GM12878 (cell line): ENCODE measurements around the gene CCDC83. TPM values are rescaled to one million over a fixed set of nuclear protein-coding genes. Genes with fewer than 3 reads are reported as not detected.

Experiments used
- ATAC-seq: fragments of 200-7000 bp; cut with Tn5 transposase; 3 replicates; pipeline ENCODE4 v1.9.1; 2020; ENCODE audit warnings: mild to moderate bottlenecking, moderate library complexity
- BruUV-seq: library from RNA; stranded (reverse); fragments of 400-500 nt; replicated peaks from 2 replicates; lab custom pipeline; 2021; lab: Mats Ljungman, UMichigan
- CTCF ChIA-PET: fragments of 300-600 bp; sonication (Branson Sonifier 250); formaldehyde crosslinking; extraction: SDS; loops from one replicate; lab custom pipeline; 2021; ENCODE audit warnings: inconsistent platforms; lab: Yijun Ruan, JAX
- POLR2A ChIA-PET: fragments of 350-600 bp; formaldehyde crosslinking; extraction: SDS; loops from one replicate; lab custom pipeline; 2021; ENCODE audit warnings: inconsistent platforms; lab: Charles Lee
- RAD21 ChIA-PET: fragments of 300-600 bp; sonication (Branson Sonifier 250); formaldehyde crosslinking; loops from one replicate; lab custom pipeline; 2023; ENCODE audit warnings: antibody characterized with exemption; ENCODE audit not compliant: unreplicated experiment; lab: Charles Lee
- SMC1A ChIA-PET: fragments of 300-600 bp; sonication (Branson Sonifier 250); formaldehyde crosslinking; loops from one replicate; lab custom pipeline; 2023; ENCODE audit not compliant: unreplicated experiment, uncharacterized antibody; lab: Charles Lee
- DNase-seq: peaks from one replicate; pipeline ENCODE4 v3.0.0-alpha.2; 2011; ENCODE audit warnings: low read depth, low spot score
- FAIRE-seq: peaks from 3 replicates; lab custom pipeline; 2011; peaks lifted over from hg19 to GRCh38; lab: Jason Lieb, UNC
- H2AFZ ChIP-seq: 2 replicates; pipeline ENCODE4 v1.6.0; 2011; ENCODE audit warnings: low read depth, low read length, control low read depth; ENCODE audit not compliant: control insufficient read depth
- H3K27ac ChIP-seq: 2 replicates; pipeline ENCODE4 v1.5.1; 2011; ENCODE audit warnings: control low read depth; ENCODE audit not compliant: control insufficient read depth, insufficient read depth
- H3K27me3 ChIP-seq, 2 experiments: replicated peaks in 1 of 2; 2 replicates each; pipeline versions ENCODE4 v1.6.0 to v1.6.1; 2011; ENCODE audit warnings: low read length in 1 of 2; ENCODE audit not compliant: control insufficient read depth in 2 of 2, insufficient read depth in 2 of 2
- H3K36me3 ChIP-seq, 2 experiments: 2 replicates each; pipeline ENCODE4 v1.5.1; 2011; ENCODE audit warnings: low read length in 1 of 2; ENCODE audit not compliant: control insufficient read depth in 2 of 2, insufficient read depth in 2 of 2
- H3K4me1 ChIP-seq: 2 replicates; pipeline ENCODE4 v1.6.1; 2011; ENCODE audit warnings: mild to moderate bottlenecking, low read length, moderate library complexity, mixed read lengths; ENCODE audit not compliant: control insufficient read depth, insufficient read depth
- H3K4me2 ChIP-seq: 2 replicates; pipeline ENCODE4 v1.6.0; 2011; ENCODE audit warnings: control low read depth; ENCODE audit not compliant: control insufficient read depth, insufficient read depth
- H3K4me3 ChIP-seq: fragments of 200-600 bp; sonication (generic); 2 replicates; pipeline ENCODE4 v1.5.1; 2016
- H3K79me2 ChIP-seq: 2 replicates; pipeline ENCODE4 v1.6.0; 2011; ENCODE audit warnings: low read length; ENCODE audit not compliant: control insufficient read depth, insufficient read depth
- H3K9ac ChIP-seq: 2 replicates; pipeline ENCODE4 v1.8.0; 2011; ENCODE audit warnings: low read length, control low read depth, mixed read lengths; ENCODE audit not compliant: control insufficient read depth, insufficient read depth
- H3K9me3 ChIP-seq: replicated peaks from 3 replicates; pipeline ENCODE4 v1.5.1; 2011; ENCODE audit warnings: mild to moderate bottlenecking, low read length; ENCODE audit not compliant: control insufficient read depth, insufficient read depth
- H4K20me1 ChIP-seq: 2 replicates; pipeline ENCODE4 v1.6.0; 2011; ENCODE audit not compliant: control insufficient read depth, insufficient read depth
- ASH2L ChIP-seq: fragments of 300-600, 200-600 bp; sonication (generic); IDR thresholded peaks from 2 replicates; pipeline ENCODE4 v1.6.1; 2017; ENCODE audit warnings: low read depth, mild to moderate bottlenecking, borderline replicate concordance
- BRCA1 ChIP-seq: IDR thresholded peaks from 2 replicates; pipeline ENCODE4 v1.6.1; 2011; ENCODE audit warnings: low read depth, low read length, improper control_type of control experiment
- MEF2A ChIP-seq: IDR thresholded peaks from 2 replicates; pipeline ENCODE4 v1.6.1; 2011; ENCODE audit warnings: low read depth, mild to moderate bottlenecking, low read length, moderate library complexity; ENCODE audit not compliant: insufficient read depth
- STAT1 ChIP-seq: fragments of 450-650 bp; conservative IDR thresholded peaks from 2 replicates; pipeline ENCODE4 v1.6.1; 2014; ENCODE audit warnings: antibody characterized with exemption, mild to moderate bottlenecking
- YBX1 ChIP-seq: fragments of 450-650 bp; IDR thresholded peaks from 2 replicates; pipeline ENCODE4 v1.6.1; 2016; ENCODE audit warnings: antibody characterized with exemption
- ZNF687 ChIP-seq: fragments of 450-650 bp; IDR thresholded peaks from 2 replicates; pipeline ENCODE4 v1.6.1; 2017; ENCODE audit warnings: mild to moderate bottlenecking, moderate library complexity
- WGBS: methylation state at CpG from one replicate; pipeline ENCODE4 v1.1.6; 2016; ENCODE audit warnings: low lambda C conversion rate; ENCODE audit not compliant: insufficient replicate concordance, insufficient coverage; ENCODE audit errors: missing lambda C conversion rate; 5-methylcytosine and 5-hydroxymethylcytosine counted together
- in situ Hi-C: fragments of 300-500 bp; cut with MboI; formaldehyde crosslinking; loops from 9 replicates; pipeline ENCODE4 v1.14.3; 2018; ENCODE audit warnings: mixed read lengths
- intact Hi-C: fragments of 100-400 bp; cut with micrococcal nuclease; formaldehyde crosslinking; loops from one replicate; pipeline ENCODE4 v1.14.2; 2022; ENCODE audit not compliant: unreplicated experiment
- polyA plus RNA-seq, 11 experiments: library from polyadenylated mRNA; depleted of rRNA in 4 of 11; unstranded in 6 of 11; stranded (reverse) in 5 of 11; fragments of >200 nt; fragmentation: Nextera tagmentation in 4 of 11; fragmentation: Illumina TruSeq in 1 of 11; extraction: Ambion mirVana in 4 of 11; extraction: Trizol in 1 of 11; gene quantifications; 1 replicate in 1 of 11; 2 replicates in 10 of 11; pipeline versions ENCODE4 v1.2.1 to v1.2.3, GENCODE V29; 2011 to 2016; ENCODE audit warnings: inconsistent platforms in 2 of 11, missing spikeins in 2 of 11, low read depth in 1 of 11
- total RNA-seq, 4 experiments: library from RNA; depleted of rRNA in 3 of 4; stranded (reverse); fragments of >200 nt in 3 of 4; fragmentation: Illumina TruSeq in 1 of 4; extraction: Trizol in 1 of 4; gene quantifications; 2 replicates each; pipeline versions ENCODE4 v1.2.1 to v1.2.3, GENCODE V29; 2013 to 2021
- TF ChIP-seq, protein P1 (sequence below): fragments of 450-650 bp; conservative IDR thresholded peaks from 2 replicates; pipeline ENCODE4 v1.6.1; 2017; ENCODE audit warnings: mild to moderate bottlenecking, moderate library complexity
- TF ChIP-seq, protein P2 (sequence below): fragments of 450-650 bp; formaldehyde crosslinking; IDR thresholded peaks from 2 replicates; pipeline ENCODE4 v1.4.0; 2022; ENCODE audit warnings: mild to moderate bottlenecking, moderate library complexity
- TF ChIP-seq, protein P3 (sequence below): fragments of 450-650 bp; formaldehyde crosslinking; IDR thresholded peaks from 2 replicates; pipeline ENCODE4 v1.4.0; 2020; ENCODE audit warnings: mild to moderate bottlenecking, moderate library complexity

The CCDC83 gene
- total and polyA plus RNA-seq, 10 of the 15 experiments (the other 5 are each of a cell fraction or from before 2014, with no cell fraction given), result not detected

- Histone ChIP-seq H3K4me2 (no peak overlapping the region), H3K9me3 (no peaks in the 10 kb centered on the region), H3K79me2 (no peaks in the 10 kb centered on the region), H3K27me3 (no peaks in the 10 kb centered on the region; a peak in 2 of 4 replicates), H3K36me3 (no peaks in the 10 kb centered on the region), H2AFZ (no peak overlapping the region), H3K4me3 (no peak overlapping the region), H3K4me1 (no peaks in the 10 kb centered on the region), H3K27ac (no peak overlapping the region), H4K20me1 (no peaks in the 10 kb centered on the region), H3K9ac (no peak overlapping the region)
- ATAC-seq, result no peak
- TF ChIP-seq, protein P1, sequence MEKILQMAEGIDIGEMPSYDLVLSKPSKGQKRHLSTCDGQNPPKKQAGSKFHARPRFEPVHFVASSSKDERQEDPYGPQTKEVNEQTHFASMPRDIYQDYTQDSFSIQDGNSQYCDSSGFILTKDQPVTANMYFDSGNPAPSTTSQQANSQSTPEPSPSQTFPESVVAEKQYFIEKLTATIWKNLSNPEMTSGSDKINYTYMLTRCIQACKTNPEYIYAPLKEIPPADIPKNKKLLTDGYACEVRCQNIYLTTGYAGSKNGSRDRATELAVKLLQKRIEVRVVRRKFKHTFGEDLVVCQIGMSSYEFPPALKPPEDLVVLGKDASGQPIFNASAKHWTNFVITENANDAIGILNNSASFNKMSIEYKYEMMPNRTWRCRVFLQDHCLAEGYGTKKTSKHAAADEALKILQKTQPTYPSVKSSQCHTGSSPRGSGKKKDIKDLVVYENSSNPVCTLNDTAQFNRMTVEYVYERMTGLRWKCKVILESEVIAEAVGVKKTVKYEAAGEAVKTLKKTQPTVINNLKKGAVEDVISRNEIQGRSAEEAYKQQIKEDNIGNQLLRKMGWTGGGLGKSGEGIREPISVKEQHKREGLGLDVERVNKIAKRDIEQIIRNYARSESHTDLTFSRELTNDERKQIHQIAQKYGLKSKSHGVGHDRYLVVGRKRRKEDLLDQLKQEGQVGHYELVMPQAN, result no peak
- no peak for TF ChIP-seq YBX1
- no peak for TF ChIP-seq MEF2A
- TF ChIP-seq, protein P2, sequence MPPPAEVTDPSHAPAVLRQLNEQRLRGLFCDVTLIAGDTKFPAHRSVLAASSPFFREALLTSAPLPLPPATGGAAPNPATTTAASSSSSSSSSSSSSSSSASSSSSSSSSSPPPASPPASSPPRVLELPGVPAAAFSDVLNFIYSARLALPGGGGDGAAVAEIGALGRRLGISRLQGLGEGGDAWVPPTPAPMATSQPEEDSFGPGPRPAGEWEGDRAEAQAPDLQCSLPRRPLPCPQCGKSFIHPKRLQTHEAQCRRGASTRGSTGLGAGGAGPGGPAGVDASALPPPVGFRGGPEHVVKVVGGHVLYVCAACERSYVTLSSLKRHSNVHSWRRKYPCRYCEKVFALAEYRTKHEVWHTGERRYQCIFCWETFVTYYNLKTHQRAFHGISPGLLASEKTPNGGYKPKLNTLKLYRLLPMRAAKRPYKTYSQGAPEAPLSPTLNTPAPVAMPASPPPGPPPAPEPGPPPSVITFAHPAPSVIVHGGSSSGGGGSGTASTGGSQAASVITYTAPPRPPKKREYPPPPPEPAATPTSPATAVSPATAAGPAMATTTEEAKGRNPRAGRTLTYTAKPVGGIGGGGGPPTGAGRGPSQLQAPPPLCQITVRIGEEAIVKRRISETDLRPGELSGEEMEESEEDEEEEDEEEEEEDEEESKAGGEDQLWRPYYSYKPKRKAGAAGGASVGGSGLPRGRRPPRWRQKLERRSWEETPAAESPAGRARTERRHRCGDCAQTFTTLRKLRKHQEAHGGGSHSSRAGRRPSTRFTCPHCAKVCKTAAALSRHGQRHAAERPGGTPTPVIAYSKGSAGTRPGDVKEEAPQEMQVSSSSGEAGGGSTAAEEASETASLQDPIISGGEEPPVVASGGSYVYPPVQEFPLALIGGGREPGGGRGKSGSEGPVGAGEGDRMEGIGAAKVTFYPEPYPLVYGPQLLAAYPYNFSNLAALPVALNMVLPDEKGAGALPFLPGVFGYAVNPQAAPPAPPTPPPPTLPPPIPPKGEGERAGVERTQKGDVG (CRISPR knock-in tag), result no peak
- TF ChIP-seq STAT1, result no peak
- TF ChIP-seq BRCA1, result no peak
- TF ChIP-seq ASH2L, result no peak
- TF ChIP-seq, protein P3, sequence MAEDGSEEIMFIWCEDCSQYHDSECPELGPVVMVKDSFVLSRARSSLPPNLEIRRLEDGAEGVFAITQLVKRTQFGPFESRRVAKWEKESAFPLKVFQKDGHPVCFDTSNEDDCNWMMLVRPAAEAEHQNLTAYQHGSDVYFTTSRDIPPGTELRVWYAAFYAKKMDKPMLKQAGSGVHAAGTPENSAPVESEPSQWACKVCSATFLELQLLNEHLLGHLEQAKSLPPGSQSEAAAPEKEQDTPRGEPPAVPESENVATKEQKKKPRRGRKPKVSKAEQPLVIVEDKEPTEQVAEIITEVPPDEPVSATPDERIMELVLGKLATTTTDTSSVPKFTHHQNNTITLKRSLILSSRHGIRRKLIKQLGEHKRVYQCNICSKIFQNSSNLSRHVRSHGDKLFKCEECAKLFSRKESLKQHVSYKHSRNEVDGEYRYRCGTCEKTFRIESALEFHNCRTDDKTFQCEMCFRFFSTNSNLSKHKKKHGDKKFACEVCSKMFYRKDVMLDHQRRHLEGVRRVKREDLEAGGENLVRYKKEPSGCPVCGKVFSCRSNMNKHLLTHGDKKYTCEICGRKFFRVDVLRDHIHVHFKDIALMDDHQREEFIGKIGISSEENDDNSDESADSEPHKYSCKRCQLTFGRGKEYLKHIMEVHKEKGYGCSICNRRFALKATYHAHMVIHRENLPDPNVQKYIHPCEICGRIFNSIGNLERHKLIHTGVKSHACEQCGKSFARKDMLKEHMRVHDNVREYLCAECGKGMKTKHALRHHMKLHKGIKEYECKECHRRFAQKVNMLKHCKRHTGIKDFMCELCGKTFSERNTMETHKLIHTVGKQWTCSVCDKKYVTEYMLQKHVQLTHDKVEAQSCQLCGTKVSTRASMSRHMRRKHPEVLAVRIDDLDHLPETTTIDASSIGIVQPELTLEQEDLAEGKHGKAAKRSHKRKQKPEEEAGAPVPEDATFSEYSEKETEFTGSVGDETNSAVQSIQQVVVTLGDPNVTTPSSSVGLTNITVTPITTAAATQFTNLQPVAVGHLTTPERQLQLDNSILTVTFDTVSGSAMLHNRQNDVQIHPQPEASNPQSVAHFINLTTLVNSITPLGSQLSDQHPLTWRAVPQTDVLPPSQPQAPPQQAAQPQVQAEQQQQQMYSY (CRISPR knock-in tag), result no peak
- no peak for TF ChIP-seq ZNF687
- no TSS peak for BruUV-seq
- in situ Hi-C loops, result no loop called here
- intact Hi-C loops, result no loop called here
- RAD21 ChIA-PET, result no interaction called here
- no peak for FAIRE-seq
- CTCF ChIA-PET, result no interaction called here
- DNase-seq, result no peak
- POLR2A ChIA-PET, result no interaction called here
- SMC1A ChIA-PET, result no interaction called here
- 36% methylated on average over 4 of the region's 4 CpGs for WGBS
Measured at GRCh38 chr11:85884581-85885021, 29.4 kb downstream of the CCDC83 start.
